Activated CD4-positive, CD25-positive, alpha-beta regulatory T cell treated with anti-CD3 and anti-CD28 coated beads, Interleukin-2, amount 50 U/mL, for 24 hours (primary cell): ENCODE results near the gene UGT1A8.
"Not testable (repeated sequence)": the region's sequence is repeated elsewhere in the genome, so short reads cannot be mapped to it uniquely, and the experiment has no call there.

ENCODE experiments used
- ATAC-seq, 2 donors: fragments of 150-1000 bp; cut with Tn5 transposase; one replicate each; pipeline ENCODE4 v1.10.0; 2021; ENCODE audit warnings: mild to moderate bottlenecking in 1 of 2, moderate library complexity in 1 of 2

Gene UGT1A8

GRCh38 chr2:233617476-233617875 lies at the start of gene UGT1A8:
Gene UGT1A8, plus strand, starts transcription at chr2:233617633. Its CDS starts 75 bp downstream, at chr2:233617708.
- ATAC-seq, result not testable (repeated sequence)

- no peak for ATAC-seq
Measured at GRCh38 chr2:233571001-233571400, 46.4 kb upstream of the UGT1A8 start.

- no peak for ATAC-seq
Measured at GRCh38 chr2:233571462-233571861, 46.0 kb upstream of the UGT1A8 start.

GRCh38 chr2:233572468-233572867 lies 45.0 kb upstream of the UGT1A8 start:
- no peak for ATAC-seq

- not testable (repeated sequence) for ATAC-seq
Measured at GRCh38 chr2:233577341-233577740, 40.1 kb upstream of the UGT1A8 start.

GRCh38 chr2:233583217-233583965 lies 34.0 kb upstream of the UGT1A8 start:
- ATAC-seq, result not testable (repeated sequence)

GRCh38 chr2:233584210-233584609 lies 33.2 kb upstream of the UGT1A8 start:
- ATAC-seq, result no peak

- no peak for ATAC-seq
Measured at GRCh38 chr2:233588400-233588799, 29.0 kb upstream of the UGT1A8 start.

GRCh38 chr2:233592706-233593105 lies 24.7 kb upstream of the UGT1A8 start:
- ATAC-seq, result not testable (repeated sequence)

GRCh38 chr2:233593201-233593600 lies 24.2 kb upstream of the UGT1A8 start:
- ATAC-seq, result no peak

GRCh38 chr2:233597522-233597921 lies 19.9 kb upstream of the UGT1A8 start:
- no peak for ATAC-seq

GRCh38 chr2:233598952-233599351 lies 18.5 kb upstream of the UGT1A8 start:
- no peak for ATAC-seq

- ATAC-seq, result no peak
Measured at GRCh38 chr2:233600386-233600785, 17.0 kb upstream of the UGT1A8 start.

- no peak for ATAC-seq
Measured at GRCh38 chr2:233602076-233602475, 15.4 kb upstream of the UGT1A8 start.

- ATAC-seq, result no peak
Measured at GRCh38 chr2:233603520-233603919, 13.9 kb upstream of the UGT1A8 start.

- no peak for ATAC-seq
Measured at GRCh38 chr2:233604826-233605225, 12.6 kb upstream of the UGT1A8 start.

- ATAC-seq, result no peak
Measured at GRCh38 chr2:233605680-233606079, 11.8 kb upstream of the UGT1A8 start.

GRCh38 chr2:233611284-233611683 lies 6.1 kb upstream of the UGT1A8 start:
- ATAC-seq, result no peak

GRCh38 chr2:233620204-233620603 lies 2.8 kb downstream of the UGT1A8 start:
- ATAC-seq, result no peak

GRCh38 chr2:233621863-233622262 lies 4.4 kb downstream of the UGT1A8 start:
- ATAC-seq, result not testable (repeated sequence)

- ATAC-seq, result no peak
Measured at GRCh38 chr2:233627331-233628025, 10.0 kb downstream of the UGT1A8 start.

GRCh38 chr2:233636306-233636705 lies 18.9 kb downstream of the UGT1A8 start, which contains the start of gene UGT1A10:
Gene UGT1A10, plus strand, starts transcription at chr2:233636448. Its CDS starts 75 bp downstream, at chr2:233636523.
- ATAC-seq, result not testable (repeated sequence)

GRCh38 chr2:233638836-233639235 lies 21.4 kb downstream of the UGT1A8 start:
- no peak for ATAC-seq

- no peak for ATAC-seq
Measured at GRCh38 chr2:233639860-233640259, 22.4 kb downstream of the UGT1A8 start.
